ENCODE results near the gene GSK3A. TPM values are rescaled to one million over a fixed set of nuclear protein-coding genes. Genes with fewer than 3 reads are reported as not detected.

Gene GSK3A
- total and polyA plus RNA-seq, 2 of the 8 experiments (the other 6 are each of a cell fraction or from before 2014, with no cell fraction given): 55.3 to 84.0 TPM

GRCh38 chr19:42203700-42204099 is 38.7 kb downstream of the GSK3A start (continued):
- no peak for TF ChIP-seq CHD7 (IDR thresholded peaks at IDR 0.05; ENCODE audit: insufficient replicate concordance, low read length)
